GM23338 (cell line): ENCODE results near the gene XPNPEP1. TPM values are rescaled to one million over a fixed set of nuclear protein-coding genes. Genes with fewer than 3 reads are reported as not detected.

ENCODE experiments used
- ATAC-seq: fragments of 200-7000 bp; cut with Tn5 transposase; 3 replicates; pipeline ENCODE4 v1.9.1; 2020
- DNase-seq: peaks from one replicate; pipeline ENCODE4 v3.0.0-alpha.2; 2015; ENCODE audit warnings: low spot score
- H2AFZ ChIP-seq: fragments of 200-600 bp; sonication (generic); 2 replicates; pipeline ENCODE4 v1.8.0; 2016; ENCODE audit warnings: antibody characterized with exemption, mild to moderate bottlenecking, moderate library complexity
- H3F3A ChIP-seq: fragments of 200-600 bp; sonication (generic); replicated peaks from 2 replicates; pipeline ENCODE4 v1.8.0; 2017; ENCODE audit warnings: antibody characterized with exemption, mixed run types, low read depth
- H3K27ac ChIP-seq: fragments of 200-600 bp; sonication (generic); 2 replicates; pipeline ENCODE4 v1.6.1; 2016; ENCODE audit warnings: low read depth
- H3K27me3 ChIP-seq: fragments of 200-600 bp; sonication (generic); 2 replicates; pipeline ENCODE4 v1.8.0; 2016; ENCODE audit warnings: mild to moderate bottlenecking, mixed run types, moderate library complexity; ENCODE audit not compliant: insufficient read depth
- H3K36me3 ChIP-seq: fragments of 200-600 bp; sonication (generic); 2 replicates; pipeline ENCODE4 v1.8.0; 2016; ENCODE audit warnings: mild to moderate bottlenecking; ENCODE audit not compliant: insufficient read depth
- H3K4me1 ChIP-seq: fragments of 200-600 bp; sonication (generic); 2 replicates; pipeline ENCODE4 v1.8.0; 2016; ENCODE audit warnings: mild to moderate bottlenecking, moderate library complexity; ENCODE audit not compliant: insufficient read depth
- H3K4me2 ChIP-seq: fragments of 200-600 bp; sonication (generic); 2 replicates; pipeline ENCODE4 v1.7.1; 2017; ENCODE audit warnings: mixed run types
- H3K4me3 ChIP-seq: fragments of 200-600 bp; sonication (generic); 2 replicates; pipeline ENCODE4 v1.6.1; 2016; ENCODE audit warnings: mixed run types
- H3K79me2 ChIP-seq: fragments of 200-600 bp; sonication (generic); replicated peaks from 2 replicates; pipeline ENCODE4 v1.8.0; 2017; ENCODE audit warnings: mild to moderate bottlenecking; ENCODE audit not compliant: insufficient read depth
- H3K9me2 ChIP-seq: fragments of 200-600 bp; sonication (generic); 2 replicates; pipeline ENCODE4 v1.8.0; 2017; ENCODE audit not compliant: insufficient read depth
- H4K20me1 ChIP-seq: fragments of 200-600 bp; sonication (generic); replicated peaks from 2 replicates; pipeline ENCODE4 v1.8.0; 2017; ENCODE audit warnings: mild to moderate bottlenecking; ENCODE audit not compliant: insufficient read depth
- H3K27ac Mint-ChIP-seq: 2 replicates; pipeline ENCODE4 v1.8.0; 2020; ENCODE audit warnings: inconsistent platforms, mild to moderate bottlenecking, moderate library complexity, mixed read lengths
- H3K27me3 Mint-ChIP-seq: 3 replicates; pipeline ENCODE4 v1.8.0; 2022; ENCODE audit warnings: low read depth, mild to moderate bottlenecking, moderate library complexity, mixed read lengths, inconsistent platforms; ENCODE audit not compliant: insufficient read depth, poor library complexity
- H3K36me3 Mint-ChIP-seq: 3 replicates; pipeline ENCODE4 v1.8.0; 2021; ENCODE audit warnings: low read depth, mild to moderate bottlenecking, inconsistent platforms, moderate library complexity, mixed read lengths
- H3K4me1 Mint-ChIP-seq: 3 replicates; pipeline ENCODE4 v1.8.0; 2020; ENCODE audit warnings: mild to moderate bottlenecking, inconsistent platforms, mixed read lengths
- H3K4me3 Mint-ChIP-seq: 3 replicates; pipeline ENCODE4 v1.8.0; 2021; ENCODE audit warnings: moderate library complexity, mild to moderate bottlenecking, inconsistent platforms, mixed read lengths
- H3K9me3 Mint-ChIP-seq: 3 replicates; pipeline ENCODE4 v1.8.0; 2020; ENCODE audit warnings: moderate library complexity, mild to moderate bottlenecking, inconsistent platforms, mixed read lengths
- CREB1 ChIP-seq: fragments of 250-450 bp; sonication (Bioruptor Pico); IDR thresholded peaks from 2 replicates; pipeline ENCODE4 v1.5.0; 2020; ENCODE audit warnings: low read depth, mild to moderate bottlenecking, moderate library complexity
- ETS1 ChIP-seq: IDR thresholded peaks from 2 replicates; pipeline ENCODE4 v1.6.1; 2016; ENCODE audit warnings: antibody characterized with exemption
- EZH2phosphoT487 ChIP-seq: fragments of 200-600 bp; sonication (generic); IDR thresholded peaks from one replicate; pipeline ENCODE4 v1.8.1; 2018; ENCODE audit warnings: antibody characterized with exemption; ENCODE audit not compliant: unreplicated experiment
- JUNB ChIP-seq: IDR thresholded peaks from one replicate; pipeline ENCODE4 v1.6.1; 2016; ENCODE audit warnings: antibody characterized with exemption; ENCODE audit not compliant: unreplicated experiment
- ZNF114 ChIP-seq: fragments of 250-450 bp; sonication (Bioruptor Pico); IDR thresholded peaks from 2 replicates; pipeline ENCODE4 v1.5.0; 2020; ENCODE audit warnings: mild to moderate bottlenecking, moderate library complexity
- ZNF331 ChIP-seq: fragments of 250-450 bp; sonication (Bioruptor Pico); IDR thresholded peaks from 2 replicates; pipeline ENCODE4 v1.5.0; 2020; ENCODE audit warnings: low read depth, mild to moderate bottlenecking, moderate library complexity
- ZNF462 ChIP-seq: fragments of 250-450 bp; sonication (Bioruptor Pico); IDR thresholded peaks from 2 replicates; pipeline ENCODE4 v1.5.0; 2020; ENCODE audit warnings: mild to moderate bottlenecking, moderate library complexity
- polyA plus RNA-seq: library from polyadenylated mRNA; unstranded; fragments of >200 nt; fragmentation: Nextera tagmentation; extraction: Ambion mirVana; gene quantifications from 2 replicates; pipeline ENCODE4 v1.2.1, GENCODE V29; 2016
- total RNA-seq: library from RNA; depleted of rRNA; stranded (reverse); fragments of >200 nt; shearing (Covaris generic); gene quantifications from 2 replicates; pipeline ENCODE4 v1.2.3, GENCODE V29; 2014
- TF ChIP-seq, protein P1 (sequence below): IDR thresholded peaks from one replicate; pipeline ENCODE4 v1.6.1; 2018; ENCODE audit warnings: antibody characterized with exemption; ENCODE audit not compliant: unreplicated experiment

The XPNPEP1 gene
- total and polyA plus RNA-seq, 2 experiments from 2014 or later, result 17.5 to 55.8 TPM

GRCh38 chr10:109941236-109941862 is 18.0 kb upstream of the XPNPEP1 start (continued):
- TF ChIP-seq ETS1 (no peak), JUNB (no peak), CREB1 (CRISPR knock-in tag) (no peak)
- TF ChIP-seq, protein P1, sequence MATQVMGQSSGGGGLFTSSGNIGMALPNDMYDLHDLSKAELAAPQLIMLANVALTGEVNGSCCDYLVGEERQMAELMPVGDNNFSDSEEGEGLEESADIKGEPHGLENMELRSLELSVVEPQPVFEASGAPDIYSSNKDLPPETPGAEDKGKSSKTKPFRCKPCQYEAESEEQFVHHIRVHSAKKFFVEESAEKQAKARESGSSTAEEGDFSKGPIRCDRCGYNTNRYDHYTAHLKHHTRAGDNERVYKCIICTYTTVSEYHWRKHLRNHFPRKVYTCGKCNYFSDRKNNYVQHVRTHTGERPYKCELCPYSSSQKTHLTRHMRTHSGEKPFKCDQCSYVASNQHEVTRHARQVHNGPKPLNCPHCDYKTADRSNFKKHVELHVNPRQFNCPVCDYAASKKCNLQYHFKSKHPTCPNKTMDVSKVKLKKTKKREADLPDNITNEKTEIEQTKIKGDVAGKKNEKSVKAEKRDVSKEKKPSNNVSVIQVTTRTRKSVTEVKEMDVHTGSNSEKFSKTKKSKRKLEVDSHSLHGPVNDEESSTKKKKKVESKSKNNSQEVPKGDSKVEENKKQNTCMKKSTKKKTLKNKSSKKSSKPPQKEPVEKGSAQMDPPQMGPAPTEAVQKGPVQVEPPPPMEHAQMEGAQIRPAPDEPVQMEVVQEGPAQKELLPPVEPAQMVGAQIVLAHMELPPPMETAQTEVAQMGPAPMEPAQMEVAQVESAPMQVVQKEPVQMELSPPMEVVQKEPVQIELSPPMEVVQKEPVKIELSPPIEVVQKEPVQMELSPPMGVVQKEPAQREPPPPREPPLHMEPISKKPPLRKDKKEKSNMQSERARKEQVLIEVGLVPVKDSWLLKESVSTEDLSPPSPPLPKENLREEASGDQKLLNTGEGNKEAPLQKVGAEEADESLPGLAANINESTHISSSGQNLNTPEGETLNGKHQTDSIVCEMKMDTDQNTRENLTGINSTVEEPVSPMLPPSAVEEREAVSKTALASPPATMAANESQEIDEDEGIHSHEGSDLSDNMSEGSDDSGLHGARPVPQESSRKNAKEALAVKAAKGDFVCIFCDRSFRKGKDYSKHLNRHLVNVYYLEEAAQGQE, result no peak

- Histone ChIP-seq H3K9me2 (no peaks in the 10 kb centered on the region), H3K27ac (no peak overlapping the region), H3K4me3 (no peak overlapping the region), H3K79me2 (no peaks in the 10 kb centered on the region), H2AFZ (no peak overlapping the region), H4K20me1 (no peaks in the 10 kb centered on the region), H3K4me1 (peaks cover 6% of the 10 kb centered on the region), H3K36me3 (no peaks in the 10 kb centered on the region), H3K4me2 (no peak overlapping the region), H3F3A (no peaks in the 10 kb centered on the region), H3K27me3 (no peaks in the 10 kb centered on the region)
- no peak overlapping the region for H3K27ac Mint-ChIP-seq
- H3K9me3 Mint-ChIP-seq, result no peaks in the 10 kb centered on the region
- peaks cover 4% of the 10 kb centered on the region for H3K27me3 Mint-ChIP-seq
- no peak overlapping the region for H3K4me3 Mint-ChIP-seq
- no peak for DNase-seq
- H3K36me3 Mint-ChIP-seq, result no peaks in the 10 kb centered on the region
- peaks cover 25% of the 10 kb centered on the region for H3K4me1 Mint-ChIP-seq
- ATAC-seq, result no peak
- TF ChIP-seq ETS1 (no peak), EZH2phosphoT487 (no peak), ZNF462 (CRISPR knock-in tag) (no peak), JUNB (no peak), ZNF331 (CRISPR knock-in tag) (no peak), ZNF114 (CRISPR knock-in tag) (no peak)
- TF ChIP-seq, protein P1, result no peak
These were observed 17.2 kb upstream of the XPNPEP1 start for GRCh38 chr10:109940553-109940952.
